ENCODE measurements around the gene PRSS36.

Gene PRSS36

DNA sequence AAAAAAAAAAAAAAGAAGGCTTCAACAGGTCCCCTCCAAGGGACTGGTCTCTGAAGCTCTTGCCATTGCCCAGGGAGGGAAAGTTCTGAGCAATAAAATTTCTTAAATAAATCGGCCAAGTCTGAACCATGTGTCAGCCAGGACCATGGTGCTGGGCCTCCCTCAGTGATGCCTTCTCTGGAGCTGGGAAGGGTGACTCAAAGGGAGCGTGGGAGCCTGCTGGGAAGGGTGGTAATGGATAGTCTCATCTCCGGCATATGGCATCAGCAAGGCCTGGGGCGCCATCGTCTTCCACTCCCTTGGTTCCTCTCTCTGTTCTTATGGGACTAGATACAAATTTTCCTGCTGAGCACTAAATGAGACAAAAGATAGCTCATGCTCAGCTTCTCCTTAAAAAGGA lies 57.5 kb downstream of the PRSS36 start:
- no peaks in the 10 kb centered on the region for H3K9me3 ChIP-seq (ENCODE audit: control insufficient read depth, insufficient read depth, low read length)
- no peak overlapping the region for H3K27ac ChIP-seq (ENCODE audit: low read depth, low read length)
- peaks cover 16% of the 10 kb centered on the region for H3K4me1 ChIP-seq (ENCODE audit: control insufficient read depth, low read length)
- TF ChIP-seq EZH2phosphoT487 (IDR thresholded peaks at IDR 0.05; ENCODE audit: borderline replicate concordance, low read length) = no peak
- TF ChIP-seq, protein P1, sequence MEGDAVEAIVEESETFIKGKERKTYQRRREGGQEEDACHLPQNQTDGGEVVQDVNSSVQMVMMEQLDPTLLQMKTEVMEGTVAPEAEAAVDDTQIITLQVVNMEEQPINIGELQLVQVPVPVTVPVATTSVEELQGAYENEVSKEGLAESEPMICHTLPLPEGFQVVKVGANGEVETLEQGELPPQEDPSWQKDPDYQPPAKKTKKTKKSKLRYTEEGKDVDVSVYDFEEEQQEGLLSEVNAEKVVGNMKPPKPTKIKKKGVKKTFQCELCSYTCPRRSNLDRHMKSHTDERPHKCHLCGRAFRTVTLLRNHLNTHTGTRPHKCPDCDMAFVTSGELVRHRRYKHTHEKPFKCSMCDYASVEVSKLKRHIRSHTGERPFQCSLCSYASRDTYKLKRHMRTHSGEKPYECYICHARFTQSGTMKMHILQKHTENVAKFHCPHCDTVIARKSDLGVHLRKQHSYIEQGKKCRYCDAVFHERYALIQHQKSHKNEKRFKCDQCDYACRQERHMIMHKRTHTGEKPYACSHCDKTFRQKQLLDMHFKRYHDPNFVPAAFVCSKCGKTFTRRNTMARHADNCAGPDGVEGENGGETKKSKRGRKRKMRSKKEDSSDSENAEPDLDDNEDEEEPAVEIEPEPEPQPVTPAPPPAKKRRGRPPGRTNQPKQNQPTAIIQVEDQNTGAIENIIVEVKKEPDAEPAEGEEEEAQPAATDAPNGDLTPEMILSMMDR (IDR thresholded peaks at IDR 0.05; ENCODE audit: low read depth, low read length, poor library complexity, severe bottlenecking) = no peak
- peaks cover 20% of the 10 kb centered on the region for H3K36me3 ChIP-seq (ENCODE audit: control insufficient read depth, low read length)
- no peak overlapping the region for H3K4me3 ChIP-seq (ENCODE audit: low read length)
- H3K79me2 ChIP-seq (ENCODE audit: control insufficient read depth, low read length) = peaks cover 30% of the 10 kb centered on the region
- H3K27me3 ChIP-seq (ENCODE audit: control insufficient read depth, low read length) = no peaks in the 10 kb centered on the region
- no peak overlapping the region for H3K4me2 ChIP-seq (ENCODE audit: low read length)
- H3K9me2 ChIP-seq (replicated peaks; ENCODE audit: control insufficient read depth, low read length) = no peaks in the 10 kb centered on the region
- no peaks in the 10 kb centered on the region for H3F3A ChIP-seq (ENCODE audit: control insufficient read depth, insufficient read depth)
- H4K20me1 ChIP-seq (ENCODE audit: control insufficient read depth, insufficient read depth, low read depth, low read length) = no peaks in the 10 kb centered on the region

DNA sequence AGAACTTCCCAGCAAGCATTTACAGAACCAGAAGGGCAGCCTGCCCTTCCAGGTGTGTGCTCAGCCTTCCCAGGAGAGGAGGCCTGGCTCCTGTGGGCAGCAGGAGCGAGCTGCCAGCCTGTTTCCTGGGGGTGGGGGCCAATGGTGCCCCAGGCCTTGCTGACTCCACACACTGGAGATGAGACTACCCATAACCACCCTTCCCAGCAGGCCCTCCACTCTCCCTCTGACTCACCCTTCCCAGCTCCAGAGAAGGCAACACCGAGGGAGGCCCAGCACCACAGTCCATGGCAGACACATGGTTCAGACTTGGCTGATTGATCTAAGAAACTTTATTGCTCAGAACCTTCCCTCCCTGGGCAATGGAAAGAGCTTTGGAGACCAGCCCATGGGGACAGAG lies 59.3 kb downstream of the PRSS36 start:
- no peak overlapping the region for H3K4me2 ChIP-seq (ENCODE audit: low read length)
- H3K36me3 ChIP-seq (ENCODE audit: control insufficient read depth, low read length) = peaks cover 26% of the 10 kb centered on the region
- H3K9me2 ChIP-seq (replicated peaks; ENCODE audit: control insufficient read depth, low read length) = no peaks in the 10 kb centered on the region
- TF ChIP-seq, protein P1 (IDR thresholded peaks at IDR 0.05; ENCODE audit: low read depth, low read length, poor library complexity, severe bottlenecking) = no peak
- TF ChIP-seq EZH2phosphoT487 (IDR thresholded peaks at IDR 0.05; ENCODE audit: borderline replicate concordance, low read length) = no peak
- H3F3A ChIP-seq (ENCODE audit: control insufficient read depth, insufficient read depth) = no peaks in the 10 kb centered on the region
- no peak overlapping the region for H3K27ac ChIP-seq (ENCODE audit: low read depth, low read length)
- peaks cover 30% of the 10 kb centered on the region for H3K79me2 ChIP-seq (ENCODE audit: control insufficient read depth, low read length)
- no peaks in the 10 kb centered on the region for H3K27me3 ChIP-seq (ENCODE audit: control insufficient read depth, low read length)
- H3K9me3 ChIP-seq (ENCODE audit: control insufficient read depth, insufficient read depth, low read length) = no peaks in the 10 kb centered on the region
- H3K4me1 ChIP-seq (ENCODE audit: control insufficient read depth, low read length) = peaks cover 13% of the 10 kb centered on the region
- no peaks in the 10 kb centered on the region for H4K20me1 ChIP-seq (ENCODE audit: control insufficient read depth, insufficient read depth, low read depth, low read length)
- no peak overlapping the region for H3K4me3 ChIP-seq (ENCODE audit: low read length)

DNA sequence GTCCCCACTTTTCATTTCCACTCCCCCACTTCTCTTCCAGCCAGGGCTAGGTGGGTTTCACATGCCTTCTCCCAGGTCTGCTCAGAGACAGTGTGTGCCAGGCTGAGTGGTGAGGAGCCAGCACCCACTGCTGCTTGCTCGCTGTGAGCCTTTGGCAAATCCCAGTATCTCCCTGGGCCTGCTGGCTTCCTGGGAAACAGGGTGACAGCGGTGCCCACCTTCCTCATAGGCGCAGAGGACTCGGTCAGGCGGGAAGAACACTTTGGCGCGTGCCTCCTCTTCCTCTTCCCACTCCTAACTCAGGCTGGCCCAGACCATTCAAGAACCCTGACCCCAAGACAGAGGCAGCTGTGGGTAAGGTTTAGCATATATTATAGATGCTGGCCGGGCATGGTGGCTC lies 60.7 kb downstream of the PRSS36 start:
- peaks cover 32% of the 10 kb centered on the region for H3K36me3 ChIP-seq (ENCODE audit: control insufficient read depth, low read length)
- no peaks in the 10 kb centered on the region for H3F3A ChIP-seq (ENCODE audit: control insufficient read depth, insufficient read depth)
- no peak overlapping the region for H3K4me2 ChIP-seq (ENCODE audit: low read length)
- no peak overlapping the region for H3K27ac ChIP-seq (ENCODE audit: low read depth, low read length)
- H3K79me2 ChIP-seq (ENCODE audit: control insufficient read depth, low read length) = peaks cover 24% of the 10 kb centered on the region
- H3K9me3 ChIP-seq (ENCODE audit: control insufficient read depth, insufficient read depth, low read length) = no peaks in the 10 kb centered on the region
- peaks cover 10% of the 10 kb centered on the region for H3K4me1 ChIP-seq (ENCODE audit: control insufficient read depth, low read length)
- H3K27me3 ChIP-seq (ENCODE audit: control insufficient read depth, low read length) = no peaks in the 10 kb centered on the region
- no peaks in the 10 kb centered on the region for H4K20me1 ChIP-seq (ENCODE audit: control insufficient read depth, insufficient read depth, low read depth, low read length)
- TF ChIP-seq EZH2phosphoT487 (IDR thresholded peaks at IDR 0.05; ENCODE audit: borderline replicate concordance, low read length) = no peak
- TF ChIP-seq, protein P1 (IDR thresholded peaks at IDR 0.05; ENCODE audit: low read depth, low read length, poor library complexity, severe bottlenecking) = no peak
- H3K9me2 ChIP-seq (replicated peaks; ENCODE audit: control insufficient read depth, low read length) = no peaks in the 10 kb centered on the region
- H3K4me3 ChIP-seq (ENCODE audit: low read length) = no peak overlapping the region
